ENCODE measurements around the gene SMYD1.

Gene SMYD1

DNA sequence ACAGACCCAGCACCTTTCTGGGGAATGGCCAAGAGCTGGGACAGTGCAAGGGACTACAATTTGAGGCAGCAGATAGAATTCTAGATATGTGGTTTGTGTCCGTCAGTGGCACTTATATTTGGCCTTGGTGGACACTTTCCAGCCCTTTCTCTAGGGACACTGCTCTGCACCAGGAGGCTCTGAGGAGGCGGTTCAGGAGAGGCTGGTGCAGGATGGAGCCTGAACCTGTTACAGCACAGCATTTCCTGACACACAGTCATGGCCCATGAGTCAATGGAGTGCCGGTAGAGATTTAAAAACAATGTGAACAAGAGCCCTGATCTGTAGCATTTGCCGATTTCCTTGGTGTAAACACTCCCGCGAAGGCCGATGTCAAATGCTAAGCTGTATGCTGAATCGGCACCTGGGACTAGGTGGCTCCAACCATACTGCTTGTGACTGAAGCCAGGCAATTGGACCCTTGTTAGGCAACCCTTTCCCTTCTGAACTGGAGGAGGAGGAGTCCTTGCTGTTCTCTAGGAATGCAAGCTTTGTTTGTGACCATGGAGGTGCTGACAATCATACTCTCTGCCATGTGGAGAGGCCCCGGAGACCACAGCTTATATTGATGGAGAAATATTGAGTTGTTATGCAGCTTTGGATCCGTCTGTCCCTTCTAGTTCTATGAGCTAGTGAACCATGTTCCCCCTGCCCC, 48.3 kb downstream of the SMYD1 start:
- H3K4me1 ChIP-seq (ENCODE audit: control insufficient read depth, insufficient read depth, low read length): no peaks in the 10 kb centered on the region

DNA sequence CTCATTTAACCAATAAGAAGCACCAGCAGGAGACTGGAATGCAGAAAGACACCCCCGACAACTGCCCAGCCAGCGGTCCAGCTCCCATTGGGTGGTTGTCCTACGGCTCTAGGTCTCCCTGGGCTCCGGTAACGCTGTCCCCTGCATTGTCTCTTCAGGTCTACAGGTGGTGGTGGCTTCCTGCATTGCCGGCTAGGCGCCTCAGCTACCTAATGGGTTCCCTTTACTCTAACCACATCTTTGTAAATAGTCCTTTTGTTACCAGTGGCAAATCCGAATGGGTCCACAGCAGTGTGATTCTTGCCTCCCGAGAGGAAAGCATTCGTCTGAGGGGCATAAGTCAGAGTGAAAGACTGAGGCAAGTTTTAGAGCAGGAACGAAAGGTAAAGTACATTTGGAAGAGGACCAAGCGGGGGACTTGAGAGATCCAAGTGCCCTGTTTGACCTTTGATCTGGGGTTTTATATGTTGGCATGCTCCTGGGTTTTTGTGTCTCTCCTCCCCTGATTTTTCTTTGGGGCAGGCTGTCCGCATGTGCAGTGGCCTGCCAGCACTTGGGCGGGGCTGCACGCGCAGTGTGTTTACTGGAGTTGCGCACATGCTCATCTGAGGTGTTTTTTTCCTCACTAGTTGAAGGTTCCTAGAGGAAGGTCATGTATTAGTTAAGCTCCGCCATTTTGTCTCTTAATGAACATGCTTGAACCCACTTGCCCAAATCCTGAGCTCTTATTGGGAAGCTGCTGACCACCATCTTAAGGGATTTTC, 49.2 kb downstream of the SMYD1 start:
- H3K4me1 ChIP-seq (ENCODE audit: control insufficient read depth, insufficient read depth, low read length): no peaks in the 10 kb centered on the region
- H3K9me3 ChIP-seq (ENCODE audit: control insufficient read depth, low read length): no peaks in the 10 kb centered on the region
- no peak overlapping the region for H3K9ac ChIP-seq (ENCODE audit: low read length)
- H3K27me3 ChIP-seq (ENCODE audit: control insufficient read depth, insufficient read depth, low read length): peaks cover 3% of the 10 kb centered on the region
- H3K4me3 ChIP-seq (ENCODE audit: low read length): no peak overlapping the region
- H3K36me3 ChIP-seq (ENCODE audit: control insufficient read depth, insufficient read depth, low read length): no peaks in the 10 kb centered on the region

More for the DNA sequence above, 48.3 kb downstream of the SMYD1 start:
- H3K4me3 ChIP-seq (ENCODE audit: low read length): no peak overlapping the region
- no peak overlapping the region for H3K9ac ChIP-seq (ENCODE audit: low read length)
- H3K36me3 ChIP-seq (ENCODE audit: control insufficient read depth, insufficient read depth, low read length): no peaks in the 10 kb centered on the region
- H3K27me3 ChIP-seq (ENCODE audit: control insufficient read depth, insufficient read depth, low read length): peaks cover 3% of the 10 kb centered on the region
- no peaks in the 10 kb centered on the region for H3K9me3 ChIP-seq (ENCODE audit: control insufficient read depth, low read length)

DNA sequence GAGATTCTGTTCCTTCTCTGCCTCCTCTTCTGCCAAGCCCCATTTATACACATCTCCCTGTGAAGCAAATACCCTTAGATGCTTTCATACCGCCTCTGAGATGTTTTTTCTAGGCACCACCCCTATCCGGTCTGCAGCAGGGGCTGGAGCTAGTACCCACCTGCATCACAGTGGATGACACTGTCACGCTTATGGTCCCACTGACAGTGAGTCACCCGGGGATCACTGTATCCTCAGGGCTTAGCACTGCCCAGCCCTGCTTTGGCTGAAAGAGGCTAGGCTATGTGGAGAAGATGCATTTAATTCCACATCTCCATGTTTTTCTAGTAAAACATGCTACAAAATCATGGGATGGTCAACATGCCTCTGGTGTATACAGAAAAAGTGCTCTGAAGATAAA, 50.3 kb downstream of the SMYD1 start:
- Histone ChIP-seq H3K9ac (ENCODE audit: low read length) (no peak overlapping the region), H3K9me3 (ENCODE audit: control insufficient read depth, low read length) (no peaks in the 10 kb centered on the region), H3K36me3 (ENCODE audit: control insufficient read depth, insufficient read depth, low read length) (no peaks in the 10 kb centered on the region), H3K27me3 (ENCODE audit: control insufficient read depth, insufficient read depth, low read length) (peaks cover 3% of the 10 kb centered on the region), H3K4me3 (ENCODE audit: low read length) (no peak overlapping the region), H3K4me1 (ENCODE audit: control insufficient read depth, insufficient read depth, low read length) (no peaks in the 10 kb centered on the region)

DNA sequence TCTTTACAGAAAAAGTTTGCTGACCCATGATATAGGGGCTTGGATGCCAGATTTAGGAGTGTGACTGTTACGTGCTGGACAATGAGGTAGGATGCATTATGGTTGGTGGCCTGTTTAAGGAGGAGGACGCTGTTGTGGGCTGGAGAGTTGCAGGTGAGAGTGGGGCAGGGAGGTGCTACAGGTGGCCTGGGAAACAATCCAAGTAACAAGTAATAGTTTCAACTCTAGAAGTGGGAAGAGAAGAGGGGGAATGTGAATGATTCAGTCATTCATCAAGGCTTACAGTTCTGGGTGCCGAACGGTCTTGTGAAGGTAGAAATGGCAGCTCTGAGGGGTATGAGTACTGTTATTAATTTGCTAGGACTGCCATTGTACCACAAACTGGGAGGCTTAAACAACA, 54.1 kb downstream of the SMYD1 start:
- Histone ChIP-seq H3K9me3 (ENCODE audit: control insufficient read depth, low read length) (no peaks in the 10 kb centered on the region), H3K9ac (ENCODE audit: low read length) (no peak overlapping the region)

DNA sequence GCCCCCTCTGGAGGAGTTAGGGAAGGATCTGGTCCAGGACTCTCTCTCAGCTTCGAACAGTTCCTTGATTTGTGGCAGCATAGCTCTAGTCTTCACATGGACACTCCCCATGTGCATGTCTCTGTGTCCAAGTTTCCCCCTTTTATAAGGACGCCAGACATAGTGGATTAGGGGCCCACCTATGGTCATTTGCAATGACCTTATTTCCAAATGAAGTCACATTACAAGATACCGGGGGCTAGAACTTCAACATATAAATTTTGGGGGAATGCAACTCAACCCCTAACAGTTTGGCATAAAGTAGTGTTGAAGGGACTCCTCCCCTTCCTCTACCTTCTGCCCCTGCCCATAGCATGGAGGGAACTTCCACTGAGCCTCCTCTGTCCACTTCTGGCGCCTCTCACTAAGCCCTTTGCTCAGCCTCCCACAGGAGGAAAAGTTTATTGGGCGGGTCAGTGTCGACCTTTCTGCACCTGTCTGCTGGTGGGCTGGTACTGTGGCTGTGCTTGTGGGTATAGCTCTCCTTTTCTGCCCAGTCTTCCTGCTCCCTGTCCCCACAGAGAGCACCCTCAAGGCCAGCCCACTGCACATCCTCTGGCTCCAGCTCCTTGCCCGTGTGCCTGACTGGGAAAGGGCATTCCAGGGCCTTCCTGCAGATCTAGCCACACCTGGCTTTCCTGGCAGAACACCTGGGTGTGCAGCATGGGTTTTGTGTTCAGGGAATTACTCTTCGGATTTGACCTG, 54.7 kb downstream of the SMYD1 start:
- no peak overlapping the region for H3K4me3 ChIP-seq (ENCODE audit: low read length)
- H3K9me3 ChIP-seq (ENCODE audit: control insufficient read depth, low read length): no peaks in the 10 kb centered on the region
- no peak overlapping the region for H3K9ac ChIP-seq (ENCODE audit: low read length)
- H3K36me3 ChIP-seq (ENCODE audit: control insufficient read depth, insufficient read depth, low read length): no peaks in the 10 kb centered on the region
- no peaks in the 10 kb centered on the region for H3K4me1 ChIP-seq (ENCODE audit: control insufficient read depth, insufficient read depth, low read length)
- peaks cover 3% of the 10 kb centered on the region for H3K27me3 ChIP-seq (ENCODE audit: control insufficient read depth, insufficient read depth, low read length)

More for the DNA sequence above, 54.1 kb downstream of the SMYD1 start:
- no peaks in the 10 kb centered on the region for H3K4me1 ChIP-seq (ENCODE audit: control insufficient read depth, insufficient read depth, low read length)
- peaks cover 3% of the 10 kb centered on the region for H3K27me3 ChIP-seq (ENCODE audit: control insufficient read depth, insufficient read depth, low read length)
- H3K4me3 ChIP-seq (ENCODE audit: low read length): no peak overlapping the region
- H3K36me3 ChIP-seq (ENCODE audit: control insufficient read depth, insufficient read depth, low read length): no peaks in the 10 kb centered on the region

DNA sequence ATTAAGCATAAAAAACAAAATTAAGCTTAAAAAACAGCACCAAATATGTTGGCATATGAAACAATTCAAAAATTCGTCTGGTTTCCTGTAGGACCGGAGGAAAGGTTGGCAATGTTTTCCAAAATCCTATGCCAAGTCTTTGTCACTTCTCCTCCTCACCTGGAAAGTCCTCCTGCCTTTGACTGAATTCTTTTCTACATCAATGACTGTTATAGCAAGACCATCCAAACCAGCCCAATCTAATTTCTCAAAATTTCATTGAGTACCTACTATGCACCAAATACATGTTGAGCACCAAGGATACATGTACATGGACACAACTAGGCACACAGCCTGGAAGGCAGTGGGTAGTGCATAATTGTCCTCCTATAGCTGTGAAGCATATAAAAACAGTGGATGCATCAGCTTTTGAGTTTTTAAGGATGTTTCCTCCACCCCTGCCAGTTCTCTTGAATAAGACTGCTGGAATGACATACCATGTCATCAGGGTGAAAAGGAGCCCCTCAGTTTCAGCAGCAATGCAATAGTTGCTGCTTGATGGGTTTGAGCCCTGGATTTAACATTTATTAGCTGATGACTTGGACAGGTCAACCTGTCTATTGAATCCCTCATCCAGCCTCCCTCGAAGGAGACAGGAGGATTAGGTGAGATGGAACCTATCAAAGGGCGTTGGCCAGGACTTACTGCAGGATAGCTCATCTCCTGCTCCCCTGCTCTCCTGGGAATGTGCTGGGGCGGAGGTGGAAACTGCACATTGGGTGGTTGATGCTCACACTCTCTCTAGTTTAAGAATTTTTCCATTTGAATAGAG, 55.7 kb downstream of the SMYD1 start:
- no peaks in the 10 kb centered on the region for H3K9me3 ChIP-seq (ENCODE audit: control insufficient read depth, low read length)
- peaks cover 4% of the 10 kb centered on the region for H3K4me1 ChIP-seq (ENCODE audit: control insufficient read depth, insufficient read depth, low read length)
- H3K9ac ChIP-seq (ENCODE audit: low read length): no peak overlapping the region
- no peaks in the 10 kb centered on the region for H3K36me3 ChIP-seq (ENCODE audit: control insufficient read depth, insufficient read depth, low read length)
- peaks cover 3% of the 10 kb centered on the region for H3K27me3 ChIP-seq (ENCODE audit: control insufficient read depth, insufficient read depth, low read length)
- no peak overlapping the region for H3K4me3 ChIP-seq (ENCODE audit: low read length)

DNA sequence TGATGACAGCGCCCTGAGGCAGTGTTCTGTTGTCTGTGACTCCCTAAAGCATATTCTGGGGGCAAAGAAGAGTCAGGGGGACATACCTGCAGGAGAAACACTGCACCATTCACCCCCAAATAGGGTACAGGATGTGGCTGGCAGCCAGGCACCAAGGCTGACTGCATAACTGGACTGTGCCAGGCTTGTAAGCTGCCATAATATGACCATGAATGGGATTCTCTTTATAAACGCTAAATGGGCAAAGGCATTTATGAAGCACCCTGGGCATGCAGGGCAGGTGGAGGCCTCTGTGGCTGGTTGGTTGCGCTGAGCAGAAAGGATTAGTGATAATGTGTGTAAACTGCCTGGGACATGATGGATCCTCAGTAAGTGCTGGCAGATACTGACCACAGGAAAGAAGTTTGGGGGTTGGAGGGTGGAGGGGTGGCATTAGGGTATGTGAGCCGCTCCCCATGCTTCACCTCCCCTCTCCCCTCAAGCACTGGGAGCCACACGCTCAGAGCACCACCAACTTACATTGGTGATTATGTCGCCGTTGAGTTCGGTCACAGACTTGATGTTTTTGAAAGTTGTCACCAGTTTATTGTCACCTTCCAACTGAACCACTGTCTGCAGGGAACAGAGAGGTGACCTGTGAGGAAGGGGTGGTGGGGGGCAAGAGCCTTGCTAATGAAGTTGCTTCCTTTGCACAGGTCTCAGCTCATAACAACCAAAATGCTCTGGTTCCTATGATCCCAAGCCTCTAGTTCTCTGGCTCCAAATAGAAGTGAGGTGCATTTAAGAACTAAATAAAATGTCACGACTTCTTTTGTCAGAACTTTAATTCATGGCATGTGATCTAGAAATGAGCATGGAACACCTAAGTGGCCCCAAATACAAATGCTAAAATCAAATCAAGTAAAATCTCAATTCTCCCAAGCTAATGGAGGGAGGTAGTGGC, 56.6 kb downstream of the SMYD1 start:
- no peak overlapping the region for H3K9ac ChIP-seq (ENCODE audit: low read length)

DNA sequence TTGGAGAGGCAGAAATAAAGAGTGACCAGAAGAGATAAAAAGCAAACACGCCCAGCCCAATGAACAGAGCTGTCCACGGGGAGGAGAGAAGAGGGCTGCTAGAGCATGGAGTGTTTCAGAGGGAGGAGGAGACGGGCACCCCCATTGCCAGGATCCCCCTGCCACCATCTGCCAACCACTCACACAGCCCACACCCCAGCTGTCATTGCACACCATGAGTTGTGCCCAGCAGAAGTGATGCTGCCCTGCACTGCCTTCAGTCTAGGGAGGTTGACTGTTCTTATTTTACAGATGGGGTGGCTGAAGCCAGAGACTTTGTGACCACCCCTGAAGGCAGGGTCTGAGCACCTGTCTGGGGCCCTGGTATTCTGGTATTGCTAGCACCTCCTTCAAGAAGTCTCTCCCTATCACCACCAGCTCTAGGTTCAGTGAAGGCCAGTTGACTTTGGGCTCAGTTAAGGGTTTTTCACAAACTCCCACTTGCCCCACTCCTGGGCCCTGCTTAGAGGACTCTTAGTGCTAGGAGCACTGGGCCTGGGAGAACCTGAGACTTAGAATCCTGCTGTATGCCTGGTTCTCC, 57.8 kb downstream of the SMYD1 start:
- Histone ChIP-seq H3K9ac (ENCODE audit: low read length) (no peak overlapping the region), H3K27me3 (ENCODE audit: control insufficient read depth, insufficient read depth, low read length) (no peaks in the 10 kb centered on the region), H3K9me3 (ENCODE audit: control insufficient read depth, low read length) (no peaks in the 10 kb centered on the region), H3K4me1 (ENCODE audit: control insufficient read depth, insufficient read depth, low read length) (peaks cover 4% of the 10 kb centered on the region), H3K4me3 (ENCODE audit: low read length) (no peak overlapping the region), H3K36me3 (ENCODE audit: control insufficient read depth, insufficient read depth, low read length) (no peaks in the 10 kb centered on the region)

More for the DNA sequence above, 56.6 kb downstream of the SMYD1 start:
- no peaks in the 10 kb centered on the region for H3K27me3 ChIP-seq (ENCODE audit: control insufficient read depth, insufficient read depth, low read length)
- H3K9me3 ChIP-seq (ENCODE audit: control insufficient read depth, low read length): no peaks in the 10 kb centered on the region
- no peak overlapping the region for H3K4me3 ChIP-seq (ENCODE audit: low read length)
- no peaks in the 10 kb centered on the region for H3K36me3 ChIP-seq (ENCODE audit: control insufficient read depth, insufficient read depth, low read length)
- peaks cover 4% of the 10 kb centered on the region for H3K4me1 ChIP-seq (ENCODE audit: control insufficient read depth, insufficient read depth, low read length)

DNA sequence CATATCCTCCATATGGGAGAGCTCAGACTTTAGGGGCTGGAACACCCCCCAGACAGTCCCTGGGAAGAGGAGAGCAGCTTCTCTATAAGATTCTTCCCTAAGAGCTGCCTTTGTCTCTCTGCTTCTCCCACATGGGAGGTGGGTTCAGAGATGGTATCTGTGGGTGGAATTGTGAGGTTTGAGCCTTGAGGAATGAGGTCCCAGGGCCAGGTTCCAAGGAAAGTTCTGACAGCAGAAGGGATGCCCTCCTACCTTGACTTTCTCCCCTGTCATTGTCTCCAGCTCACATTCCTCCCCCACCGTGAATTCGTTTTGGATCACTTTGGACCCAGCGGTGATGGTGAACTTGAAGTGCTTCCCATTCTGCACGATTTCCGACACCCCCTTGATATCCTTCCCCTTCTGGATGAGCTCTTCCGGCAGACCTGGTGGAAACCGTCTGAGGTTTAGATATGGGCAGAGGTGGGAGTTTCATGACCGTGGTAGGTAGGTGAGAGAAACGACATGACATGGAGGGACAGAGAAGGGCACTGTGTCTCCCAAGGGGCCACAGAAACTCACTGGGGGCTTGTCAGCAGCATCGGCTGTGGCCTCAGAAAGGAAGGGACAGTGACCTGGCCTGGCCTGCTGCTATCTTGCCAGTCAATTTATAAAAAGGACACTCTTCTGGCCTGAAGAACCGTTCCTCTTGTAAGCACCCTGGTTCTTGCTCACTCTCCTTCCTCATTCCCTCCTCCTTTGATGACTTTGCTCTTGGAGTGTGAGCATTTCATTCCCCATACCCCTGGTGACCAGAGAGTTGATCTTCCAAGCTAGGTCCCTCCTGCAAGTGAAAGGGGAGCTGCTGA, 58.5 kb downstream of the SMYD1 start:
- H3K4me3 ChIP-seq (ENCODE audit: low read length): no peak overlapping the region
- peaks cover 4% of the 10 kb centered on the region for H3K4me1 ChIP-seq (ENCODE audit: control insufficient read depth, insufficient read depth, low read length)
- no peaks in the 10 kb centered on the region for H3K27me3 ChIP-seq (ENCODE audit: control insufficient read depth, insufficient read depth, low read length)
- no peaks in the 10 kb centered on the region for H3K9me3 ChIP-seq (ENCODE audit: control insufficient read depth, low read length)
- no peaks in the 10 kb centered on the region for H3K36me3 ChIP-seq (ENCODE audit: control insufficient read depth, insufficient read depth, low read length)
- no peak overlapping the region for H3K9ac ChIP-seq (ENCODE audit: low read length)
